Peyer's patch (tissue), 4 donors: Measurements from ENCODE around the gene LGMN. TPM values are rescaled to one million over a fixed set of nuclear protein-coding genes. Genes with fewer than 3 reads are reported as not detected.
A peak's percentile ranks its signal among the peaks of the same experiment; 100 is the strongest.

Experiments
- DNase-seq, 3 donors: peaks; one replicate each; pipeline ENCODE4 v3.0.0-alpha.2; 2017 to 2019
- H3K27ac ChIP-seq, 4 donors: fragments of 200-600 bp; sonication (generic); one replicate each; pipeline ENCODE4 v1.5.1; 2016 to 2019
- H3K27me3 ChIP-seq, 2 donors: fragments of 200-600 bp; sonication (generic); one replicate each; pipeline ENCODE4 v1.5.1; 2019
- H3K36me3 ChIP-seq, 3 donors: fragments of 200-600 bp; sonication (generic); one replicate each; pipeline ENCODE4 v1.5.1; 2016 to 2019
- H3K4me1 ChIP-seq, 4 donors: fragments of 200-600 bp; sonication (generic); one replicate each; pipeline ENCODE4 v1.5.1; 2016 to 2019
- H3K4me3 ChIP-seq, 4 donors: fragments of 200-600 bp; sonication (generic); 1 replicate in 3 of 4; 2 replicates in 1 of 4; pipeline ENCODE4 v1.5.1; 2016 to 2019; ENCODE audit warnings: mild to moderate bottlenecking in 1 of 4
- H3K9me3 ChIP-seq, 4 donors: fragments of 200-600 bp; sonication (generic); one replicate each; pipeline ENCODE4 v1.5.1; 2016 to 2019; ENCODE audit warnings: mild to moderate bottlenecking in 1 of 4
- CTCF ChIP-seq, 6 experiments: fragments of 450-650 bp in 4 of 6; fragments of 200-600 bp in 2 of 6; sonication (generic) in 1 of 6; IDR thresholded peaks; one replicate each; pipeline ENCODE4 v1.5.1; 2017 to 2019; ENCODE audit warnings: antibody characterized with exemption in 6 of 6, mild to moderate bottlenecking in 3 of 6, moderate library complexity in 1 of 6
- POLR2A ChIP-seq, 2 donors: fragments of 450-650 bp; IDR thresholded peaks; one replicate each; pipeline ENCODE4 v1.5.1; 2017; ENCODE audit warnings: antibody characterized with exemption in 2 of 2, mild to moderate bottlenecking in 2 of 2, moderate library complexity in 2 of 2
- total RNA-seq, 4 donors: library from RNA; depleted of rRNA; stranded (reverse); fragments of >200 nt; gene quantifications; one replicate each; pipeline ENCODE4 v1.1.0, GENCODE V29; 2016

Gene LGMN
- total RNA-seq: 100 to 1,000 TPM in 1 of 4 donors, 10 to 100 TPM in 3; 16.5 to 108 (median 82.5) TPM

- TF ChIP-seq POLR2A (IDR thresholded peaks at IDR 0.05): peak; percentile 94 to 99
- TF ChIP-seq CTCF (IDR thresholded peaks at IDR 0.05): no peak
- Histone ChIP-seq H3K4me3 (peak within 1 kb of the TSS; percentile 60 to 69 (median 66)), H3K36me3 (no peaks in the 10 kb centered on the region), H3K9me3 (no peaks in the 10 kb centered on the region), H3K4me1 (no peaks in the 10 kb centered on the region), H3K27me3 (no peaks in the 10 kb centered on the region), H3K27ac (peak within 1 kb of the TSS; percentile 66 to 81 (median 77))
- peak; percentile 94 to 98 (median 96) for DNase-seq
Observed at GRCh38 chr14:92748259-92749016, at the start of gene LGMN. TSS of gene LGMN (minus strand) at chr14:92748627. CDS start at chr14:92732786, 15,841 bp downstream.

- no peak for TF ChIP-seq POLR2A (IDR thresholded peaks at IDR 0.05)
- TF ChIP-seq CTCF (IDR thresholded peaks at IDR 0.05): no peak
- no peak for DNase-seq
- no peaks in the 10 kb centered on the region for H3K9me3 ChIP-seq
- H3K4me1 ChIP-seq: peaks cover 0 to 29% (median 6%) of the 10 kb centered on the region in 4 donors
- H3K4me3 ChIP-seq: peak overlapping the region; percentile 86 to 92 (median 89)
- no peaks in the 10 kb centered on the region for H3K27me3 ChIP-seq
- peaks cover 0 to 16% (median 0%) of the 10 kb centered on the region in 3 donors for H3K36me3 ChIP-seq
- peak overlapping the region; percentile 84 to 90 (median 84) for H3K27ac ChIP-seq
Observed at GRCh38 chr14:92794961-92795360, 46.5 kb upstream of the LGMN start.

GRCh38 chr14:92794547-92794941, 46.1 kb upstream of the LGMN start:
- Histone ChIP-seq H3K27me3 (no peaks in the 10 kb centered on the region), H3K36me3 (peaks cover 0 to 16% (median 0%) of the 10 kb centered on the region in 3 donors)

GRCh38 chr14:92793709-92794546, 45.5 kb upstream of the LGMN start, which contains the start of gene GOLGA5:
TSS of gene GOLGA5 (plus strand) at chr14:92794305. CDS start at chr14:92797438, 3,133 bp downstream.
- peak within 1 kb of the TSS; percentile 84 to 90 (median 84) for H3K27ac ChIP-seq
- TF ChIP-seq CTCF (IDR thresholded peaks at IDR 0.05): peak in 5 of 6 experiments; percentile 30 to 55 (median 45)
- TF ChIP-seq POLR2A (IDR thresholded peaks at IDR 0.05): peak; percentile 76
- H3K4me3 ChIP-seq: peak within 1 kb of the TSS; percentile 86 to 92 (median 89)
- no peaks in the 10 kb centered on the region for H3K27me3 ChIP-seq
- peaks cover 0 to 7% (median 2%) of the 10 kb centered on the region in 4 donors for H3K9me3 ChIP-seq
- peaks cover 0 to 16% (median 0%) of the 10 kb centered on the region in 3 donors for H3K36me3 ChIP-seq
- peaks cover 0 to 24% (median 6%) of the 10 kb centered on the region in 4 donors for H3K4me1 ChIP-seq
- DNase-seq: peak; percentile 97 to 100 (median 99)

More at GRCh38 chr14:92794547-92794941, 46.1 kb upstream of the LGMN start:
- no peak for DNase-seq
- Histone ChIP-seq H3K4me3 (peak overlapping the region; percentile 86 to 92 (median 89)), H3K27ac (peak overlapping the region; percentile 84 to 90 (median 84)), H3K9me3 (peaks cover 0 to 1% (median 0%) of the 10 kb centered on the region in 4 donors), H3K4me1 (peaks cover 0 to 25% (median 6%) of the 10 kb centered on the region in 4 donors)
- no peak for TF ChIP-seq POLR2A (IDR thresholded peaks at IDR 0.05)
- TF ChIP-seq CTCF (IDR thresholded peaks at IDR 0.05): no peak

- peak overlapping the region in 1 of 4 donors; percentile 71 for H3K27ac ChIP-seq
- no peaks in the 10 kb centered on the region for H3K27me3 ChIP-seq
- H3K36me3 ChIP-seq: peaks cover 0 to 5% (median 0%) of the 10 kb centered on the region in 3 donors
- H3K4me3 ChIP-seq: no peak overlapping the region
- DNase-seq: no peak
- peaks cover 0 to 10% (median 3%) of the 10 kb centered on the region in 4 donors for H3K9me3 ChIP-seq
- TF ChIP-seq CTCF (IDR thresholded peaks at IDR 0.05): no peak
- TF ChIP-seq POLR2A (IDR thresholded peaks at IDR 0.05): no peak
- H3K4me1 ChIP-seq: peaks cover 0 to 24% (median 6%) of the 10 kb centered on the region in 4 donors
Observed at GRCh38 chr14:92792885-92793284, 44.5 kb upstream of the LGMN start.
